ENCODE results near the gene PRR7.

DNA sequence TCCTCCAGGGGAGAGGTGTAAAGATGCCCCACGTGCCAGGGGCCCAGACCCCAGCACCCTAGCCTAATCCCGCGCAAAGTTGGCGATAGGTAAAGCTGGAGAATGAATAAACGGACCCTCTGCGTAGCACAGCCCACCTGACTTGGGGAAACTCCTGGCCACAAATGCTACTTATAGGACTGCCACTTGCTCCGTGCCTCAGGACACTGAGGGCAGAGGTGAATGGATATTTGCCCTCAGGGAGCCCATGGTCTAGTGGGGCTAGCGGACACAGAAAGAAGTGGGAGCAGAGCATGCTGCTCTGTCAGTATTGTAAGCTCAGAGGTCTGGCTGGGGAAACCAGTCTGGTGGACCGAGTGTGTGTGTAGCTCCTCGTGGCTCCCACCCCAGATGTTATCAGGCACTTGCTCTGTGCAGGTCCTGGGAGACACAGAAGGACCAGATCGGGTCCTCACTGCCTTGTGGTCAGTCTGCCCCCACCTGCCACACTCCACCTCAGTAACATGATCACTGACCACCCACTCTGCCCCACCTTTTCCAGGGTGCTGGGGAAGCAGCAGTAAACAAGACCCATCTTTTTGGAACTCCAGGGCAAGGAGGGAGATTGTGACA lies 19.3 kb upstream of the PRR7 start:
- TF ChIP-seq POLR2A (IDR thresholded peaks at IDR 0.05; ENCODE audit: low read length) (peak; percentile 51), GATA1 (IDR thresholded peaks at IDR 0.05; ENCODE audit: low read depth, low read length) (no peak)

Measured in erythroblast (primary cell).